Smooth muscle cell (in vitro differentiated cells): ENCODE results near the gene APLF. TPM values are rescaled to one million over a fixed set of nuclear protein-coding genes. Genes with fewer than 3 reads are reported as not detected.

Experiments used
- DNase-seq: peaks from one replicate; lab custom pipeline; 2025; ENCODE audit not compliant: unreplicated experiment; lab: John Stamatoyannopoulos, UW
- H2AFZ ChIP-seq: fragments of 200-600 bp; sonication (generic); 2 replicates; pipeline ENCODE4 v1.6.0; 2016; ENCODE audit warnings: antibody characterized with exemption, low read depth, mild to moderate bottlenecking
- H3F3A ChIP-seq: fragments of 200-600 bp; sonication (generic); 2 replicates; pipeline ENCODE4 v1.6.0; 2017; ENCODE audit warnings: antibody characterized with exemption, low read depth
- H3K27ac ChIP-seq: fragments of 200-600 bp; sonication (generic); 2 replicates; pipeline ENCODE4 v1.5.1; 2016; ENCODE audit warnings: low read depth, mild to moderate bottlenecking
- H3K27me3 ChIP-seq: fragments of 200-600 bp; sonication (generic); 2 replicates; pipeline ENCODE4 v1.6.1; 2016; ENCODE audit warnings: low read depth, mild to moderate bottlenecking
- H3K36me3 ChIP-seq: fragments of 200-600 bp; sonication (generic); 2 replicates; pipeline ENCODE4 v1.5.1; 2016; ENCODE audit warnings: low read depth
- H3K4me1 ChIP-seq: fragments of 200-600 bp; sonication (generic); 2 replicates; pipeline ENCODE4 v1.5.1; 2016; ENCODE audit warnings: low read depth
- H3K4me2 ChIP-seq: fragments of 200-600 bp; sonication (generic); 2 replicates; pipeline ENCODE4 v1.6.0; 2016; ENCODE audit warnings: mild to moderate bottlenecking
- H3K4me3 ChIP-seq: fragments of 200-600 bp; sonication (generic); 2 replicates; pipeline ENCODE4 v1.5.1; 2016; ENCODE audit warnings: mild to moderate bottlenecking
- H3K79me2 ChIP-seq: fragments of 200-600 bp; sonication (generic); 2 replicates; pipeline ENCODE4 v1.6.0; 2016; ENCODE audit warnings: low read depth, mild to moderate bottlenecking
- H3K9ac ChIP-seq: fragments of 200-600 bp; sonication (generic); 2 replicates; pipeline ENCODE4 v1.6.0; 2016; ENCODE audit warnings: low read depth
- H3K9me3 ChIP-seq: fragments of 200-600 bp; sonication (generic); replicated peaks from 2 replicates; pipeline ENCODE4 v1.5.1; 2016; ENCODE audit warnings: low read depth
- H4K20me1 ChIP-seq: fragments of 200-600 bp; sonication (generic); 2 replicates; pipeline ENCODE4 v1.6.0; 2016; ENCODE audit warnings: low read depth
- WGBS: methylation state at CpG from one replicate; pipeline ENCODE4 v1.1.7; 2016; ENCODE audit warnings: low lambda C conversion rate; 5-methylcytosine and 5-hydroxymethylcytosine counted together
- polyA plus RNA-seq: library from polyadenylated mRNA; unstranded; fragments of >200 nt; fragmentation: Nextera tagmentation; extraction: Ambion mirVana; gene quantifications from 2 replicates; pipeline ENCODE4 v1.2.1, GENCODE V29; 2016
- total RNA-seq: library from RNA; depleted of rRNA; stranded (reverse); fragments of >200 nt; gene quantifications from 2 replicates; pipeline ENCODE4 v1.2.3, GENCODE V29; 2014
- TF ChIP-seq, protein P1 (sequence below): fragments of 200-600 bp; sonication (generic); IDR thresholded peaks from 2 replicates; pipeline ENCODE4 v1.5.1; 2017; ENCODE audit warnings: borderline replicate concordance, mild to moderate bottlenecking, antibody characterized with exemption; ENCODE audit not compliant: insufficient read depth, poor library complexity, severe bottlenecking

APLF gene
- total and polyA plus RNA-seq, 2 experiments from 2014 or later: 3.4 to 8.0 TPM

- no peak for DNase-seq
- no peaks in the 10 kb centered on the region for H3K4me1 ChIP-seq
- H4K20me1 ChIP-seq: no peaks in the 10 kb centered on the region
- TF ChIP-seq, protein P1, sequence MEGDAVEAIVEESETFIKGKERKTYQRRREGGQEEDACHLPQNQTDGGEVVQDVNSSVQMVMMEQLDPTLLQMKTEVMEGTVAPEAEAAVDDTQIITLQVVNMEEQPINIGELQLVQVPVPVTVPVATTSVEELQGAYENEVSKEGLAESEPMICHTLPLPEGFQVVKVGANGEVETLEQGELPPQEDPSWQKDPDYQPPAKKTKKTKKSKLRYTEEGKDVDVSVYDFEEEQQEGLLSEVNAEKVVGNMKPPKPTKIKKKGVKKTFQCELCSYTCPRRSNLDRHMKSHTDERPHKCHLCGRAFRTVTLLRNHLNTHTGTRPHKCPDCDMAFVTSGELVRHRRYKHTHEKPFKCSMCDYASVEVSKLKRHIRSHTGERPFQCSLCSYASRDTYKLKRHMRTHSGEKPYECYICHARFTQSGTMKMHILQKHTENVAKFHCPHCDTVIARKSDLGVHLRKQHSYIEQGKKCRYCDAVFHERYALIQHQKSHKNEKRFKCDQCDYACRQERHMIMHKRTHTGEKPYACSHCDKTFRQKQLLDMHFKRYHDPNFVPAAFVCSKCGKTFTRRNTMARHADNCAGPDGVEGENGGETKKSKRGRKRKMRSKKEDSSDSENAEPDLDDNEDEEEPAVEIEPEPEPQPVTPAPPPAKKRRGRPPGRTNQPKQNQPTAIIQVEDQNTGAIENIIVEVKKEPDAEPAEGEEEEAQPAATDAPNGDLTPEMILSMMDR: no peak
- H3K9ac ChIP-seq: no peak overlapping the region
- H3K36me3 ChIP-seq: no peaks in the 10 kb centered on the region
- peak overlapping the region; percentile 23 for H2AFZ ChIP-seq
- H3F3A ChIP-seq: no peaks in the 10 kb centered on the region
- 72% methylated on average over 2 of the region's 2 CpGs for WGBS
- H3K27ac ChIP-seq: no peak overlapping the region
- H3K27me3 ChIP-seq: no peaks in the 10 kb centered on the region
- H3K79me2 ChIP-seq: no peaks in the 10 kb centered on the region
- no peaks in the 10 kb centered on the region for H3K9me3 ChIP-seq
- no peak overlapping the region for H3K4me3 ChIP-seq
- no peak overlapping the region for H3K4me2 ChIP-seq
Observed at GRCh38 chr2:68453761-68454360, 13.5 kb upstream of the APLF start.

DNA sequence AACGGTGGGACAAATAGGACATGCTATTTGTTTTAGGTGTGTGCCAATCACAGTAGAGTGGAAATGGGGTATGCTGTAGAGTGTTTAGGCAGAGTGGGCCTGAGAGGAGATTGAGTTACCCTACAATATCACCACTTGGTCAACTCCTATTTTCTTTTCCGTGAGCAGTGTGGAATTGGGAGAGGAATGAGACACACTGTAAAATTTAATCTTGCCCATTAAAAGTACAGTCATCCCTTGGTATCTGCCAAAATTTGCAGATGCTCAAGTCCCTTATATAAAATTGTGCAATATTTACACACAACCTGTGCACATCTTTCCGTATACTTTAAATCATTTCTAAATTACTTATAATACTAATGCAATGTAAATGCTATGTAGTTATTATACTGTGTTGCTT is 12.7 kb upstream of the APLF start:
- no peak overlapping the region for H3K27ac ChIP-seq

DNA sequence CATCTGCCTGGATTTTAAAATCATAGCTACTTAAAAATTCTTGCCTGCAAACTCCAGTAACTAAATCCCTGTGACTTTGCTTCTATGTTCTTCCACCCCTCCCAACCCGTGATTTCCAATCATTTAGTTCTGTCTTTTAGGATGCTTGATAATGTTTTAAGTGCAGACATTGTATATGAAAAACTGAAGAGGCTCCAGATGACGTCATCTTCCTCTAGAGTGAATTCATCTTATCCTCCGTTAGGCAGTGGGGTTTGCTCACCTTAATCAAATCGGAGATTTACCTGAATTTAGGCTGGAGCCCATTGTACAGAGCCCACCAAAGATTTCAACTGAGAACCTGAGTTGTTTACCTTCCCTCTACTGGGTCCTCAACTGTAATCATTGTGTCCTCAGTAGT is 11.2 kb upstream of the APLF start:
- Histone ChIP-seq H3K4me1 (no peaks in the 10 kb centered on the region), H3K4me2 (no peak overlapping the region), H3K4me3 (no peak overlapping the region), H3K9ac (no peak overlapping the region), H3K36me3 (no peaks in the 10 kb centered on the region), H3K79me2 (no peaks in the 10 kb centered on the region), H3F3A (no peaks in the 10 kb centered on the region), H2AFZ (no peak overlapping the region), H3K27ac (no peak overlapping the region), H3K9me3 (no peaks in the 10 kb centered on the region), H4K20me1 (no peaks in the 10 kb centered on the region), H3K27me3 (no peaks in the 10 kb centered on the region)
- WGBS: 82% methylated on average over 4 of the region's 4 CpGs
- DNase-seq: no peak
- TF ChIP-seq, protein P1: no peak

More for the DNA sequence above, 12.7 kb upstream of the APLF start:
- no peak for DNase-seq
- H3K36me3 ChIP-seq: no peaks in the 10 kb centered on the region
- no peaks in the 10 kb centered on the region for H3K4me1 ChIP-seq
- 79% methylated on average over 3 of the region's 3 CpGs for WGBS
- H3K4me3 ChIP-seq: no peak overlapping the region
- no peaks in the 10 kb centered on the region for H3K9me3 ChIP-seq
- no peak overlapping the region for H2AFZ ChIP-seq
- H3K27me3 ChIP-seq: no peaks in the 10 kb centered on the region
- H3K79me2 ChIP-seq: no peaks in the 10 kb centered on the region
- H3F3A ChIP-seq: no peaks in the 10 kb centered on the region
- no peak overlapping the region for H3K9ac ChIP-seq
- TF ChIP-seq, protein P1: no peak
- H4K20me1 ChIP-seq: no peaks in the 10 kb centered on the region
- H3K4me2 ChIP-seq: no peak overlapping the region

GRCh38 chr2:68458981-68459380 is 8.4 kb upstream of the APLF start:
- no peak overlapping the region for H3K27ac ChIP-seq
- H3K27me3 ChIP-seq: no peaks in the 10 kb centered on the region
- no peaks in the 10 kb centered on the region for H3K36me3 ChIP-seq
- no peak overlapping the region for H3K4me3 ChIP-seq
- H3K4me1 ChIP-seq: no peaks in the 10 kb centered on the region
- peak overlapping the region; percentile 39 for H3K4me2 ChIP-seq
- TF ChIP-seq, protein P1: no peak
- 55% methylated on average over 1 of the region's 1 CpG for WGBS
- H3K9me3 ChIP-seq: no peaks in the 10 kb centered on the region
- no peaks in the 10 kb centered on the region for H3F3A ChIP-seq
- no peaks in the 10 kb centered on the region for H4K20me1 ChIP-seq
- no peaks in the 10 kb centered on the region for H3K79me2 ChIP-seq
- no peak for DNase-seq
- H3K9ac ChIP-seq: no peak overlapping the region
- H2AFZ ChIP-seq: no peak overlapping the region
